ENCODE results near the gene ATF7.
"Not testable (repeated sequence)": the region's sequence is repeated elsewhere in the genome, so short reads cannot be mapped to it uniquely, and the experiment has no call there.

Gene ATF7

GRCh38 chr12:53564941-53565340, 61.2 kb downstream of the ATF7 start:
- no peak for DNase-seq (ENCODE audit: low read depth)

DNA sequence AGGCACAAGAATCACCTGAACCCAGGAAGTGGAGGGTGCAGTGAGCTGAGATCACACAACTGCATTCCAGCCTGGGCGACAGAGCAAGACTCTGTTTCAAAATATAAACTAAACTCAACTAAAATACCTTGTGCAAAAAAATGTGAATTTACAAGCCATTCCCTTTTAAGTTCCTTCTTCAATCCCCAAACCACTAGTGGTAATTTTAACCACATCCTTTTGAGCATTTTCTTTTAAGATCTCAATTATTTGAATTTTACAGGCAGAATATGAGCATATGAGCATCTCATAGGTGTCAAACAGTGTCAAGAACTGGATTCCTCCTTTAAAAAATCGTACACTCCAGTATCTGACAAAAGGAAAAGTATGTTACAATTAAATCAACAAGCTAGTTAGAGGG, 61.9 kb downstream of the ATF7 start:
- DNase-seq (ENCODE audit: low read depth): no peak

- no peak for DNase-seq (ENCODE audit: low read depth)
Observed at GRCh38 chr12:53563452-53564028, 62.6 kb downstream of the ATF7 start.

- DNase-seq (ENCODE audit: low read depth): no peak
Observed at GRCh38 chr12:53561590-53561953, 64.6 kb downstream of the ATF7 start.

GRCh38 chr12:53560912-53561589, 65.1 kb downstream of the ATF7 start:
- no peak for DNase-seq (ENCODE audit: low read depth)

GRCh38 chr12:53560351-53560750, 65.8 kb downstream of the ATF7 start:
- DNase-seq (ENCODE audit: low read depth): no peak

DNA sequence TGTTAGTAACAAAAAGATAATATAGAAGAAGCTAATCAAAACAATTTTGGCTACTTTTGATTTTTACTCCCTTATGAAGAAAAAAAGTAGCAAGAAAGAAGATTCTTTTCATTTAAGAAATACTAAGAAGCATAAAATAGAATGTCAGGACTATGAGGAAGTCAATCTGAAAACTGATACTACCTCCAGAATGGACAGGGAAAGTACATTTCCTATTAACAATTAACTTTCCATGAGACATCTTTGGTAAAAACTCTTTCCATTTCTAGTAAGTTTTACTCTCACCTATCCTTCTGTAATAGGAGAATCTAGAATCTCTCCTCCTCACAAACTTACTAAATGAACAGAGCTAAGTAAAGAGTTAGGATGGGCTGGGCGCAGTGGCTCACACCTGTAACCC, 67.6 kb downstream of the ATF7 start:
- DNase-seq (ENCODE audit: low read depth): no peak

DNA sequence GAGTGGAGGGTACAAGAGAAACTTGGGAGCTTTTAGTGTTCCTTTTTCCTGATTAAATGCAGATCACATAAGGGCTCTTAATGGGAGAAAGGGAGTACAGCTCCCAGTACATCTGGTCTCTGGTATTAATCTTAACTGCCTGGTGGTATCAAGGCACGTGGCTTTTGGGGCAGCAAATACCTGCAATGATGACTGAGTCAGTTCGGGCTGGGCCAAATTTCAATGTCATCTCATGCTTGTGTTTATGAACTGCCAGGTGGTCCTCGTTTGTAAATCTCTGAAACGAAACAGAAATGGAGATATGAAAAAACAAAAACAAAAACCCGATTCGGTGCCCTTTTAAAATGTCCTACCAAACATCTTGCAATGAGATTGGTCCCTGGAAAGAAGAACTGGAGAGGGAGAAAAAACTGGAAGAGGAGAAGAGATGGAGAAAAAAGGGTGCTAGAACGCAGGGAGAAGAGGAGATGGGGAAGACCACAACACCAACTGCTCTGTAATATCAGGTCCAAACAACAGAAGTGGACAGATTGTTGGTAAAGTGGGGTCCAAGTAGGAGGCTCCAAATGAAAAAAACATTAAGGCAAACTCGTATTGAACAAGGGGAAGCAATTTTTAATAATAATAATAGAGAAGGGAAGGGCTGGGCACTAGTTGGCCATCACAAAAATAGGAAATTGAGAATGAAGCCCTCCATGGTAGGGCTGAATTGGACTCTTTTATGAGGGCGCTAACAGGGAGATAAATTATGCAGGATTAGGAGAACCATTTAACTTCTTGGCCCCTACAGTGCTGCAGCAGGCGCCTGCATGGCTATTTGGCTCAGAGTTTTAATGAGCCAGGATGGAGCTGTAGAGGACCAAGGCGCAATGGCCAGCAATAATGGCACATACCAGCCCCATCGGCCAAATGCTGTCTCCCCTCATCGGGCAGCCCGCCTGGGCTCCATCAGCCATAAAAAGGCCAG, 73.5 kb downstream of the ATF7 start:
- DNase-seq (ENCODE audit: low read depth): no peak

DNA sequence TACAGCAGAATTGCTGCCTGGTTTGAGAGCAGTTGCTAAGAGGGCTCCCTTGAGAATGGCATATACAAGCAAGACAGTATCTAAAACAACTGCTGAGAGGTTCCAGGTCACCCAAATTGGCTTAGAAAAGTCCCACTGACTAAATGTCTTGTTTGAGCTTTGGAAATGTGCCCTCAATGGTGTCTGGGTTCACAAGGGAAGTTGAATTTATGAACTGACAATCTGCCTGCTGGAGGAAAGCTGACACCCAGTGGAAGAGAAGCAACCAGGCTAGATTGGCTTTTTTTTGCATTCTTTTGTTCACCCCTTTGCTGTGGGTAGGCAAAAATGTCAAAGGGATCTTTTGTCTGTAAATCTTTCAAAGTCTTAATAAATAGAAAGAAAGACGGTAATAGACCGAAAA, 74.3 kb downstream of the ATF7 start:
- DNase-seq (ENCODE audit: low read depth): no peak

GRCh38 chr12:53550595-53550994, 75.6 kb downstream of the ATF7 start:
- DNase-seq (ENCODE audit: low read depth): no peak

DNA sequence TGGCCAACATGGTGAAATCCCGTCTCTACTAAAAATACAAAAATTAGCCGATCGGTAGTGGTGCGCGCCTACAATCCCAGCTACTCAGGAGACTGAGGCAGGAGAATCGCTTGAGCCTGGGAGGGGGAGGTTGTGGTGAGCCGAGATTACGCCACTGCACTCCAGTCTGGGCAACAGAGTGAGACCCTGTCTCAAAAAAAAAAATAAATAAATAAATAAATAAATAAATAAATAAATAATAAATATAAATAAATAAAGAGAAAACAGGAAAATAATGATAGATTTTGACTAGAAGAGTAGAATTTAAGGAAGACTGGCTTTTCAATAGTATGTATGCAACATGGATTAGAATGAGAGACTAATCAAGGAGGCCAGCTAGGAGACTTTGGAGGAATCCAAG, 76.1 kb downstream of the ATF7 start:
- not testable (repeated sequence) for DNase-seq (ENCODE audit: low read depth)

DNA sequence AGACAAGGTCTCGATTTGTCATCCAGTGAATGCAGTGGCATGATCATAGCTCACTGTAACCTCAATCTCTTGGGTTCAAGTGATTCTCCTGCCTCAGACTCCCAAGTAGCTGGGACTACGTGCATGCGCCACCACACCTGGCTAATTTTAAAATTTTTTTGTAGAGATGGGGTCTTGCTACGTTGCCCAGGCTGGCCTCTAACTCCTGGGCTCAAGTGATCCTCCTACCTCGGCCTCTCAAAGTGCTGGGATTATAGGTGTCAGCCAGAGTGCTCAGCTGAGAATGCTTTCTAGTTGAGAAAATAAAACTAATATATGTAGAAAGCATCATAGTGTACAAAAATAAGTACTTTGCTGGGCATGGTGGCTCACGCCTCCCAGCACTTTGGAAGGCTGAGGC, 77.8 kb downstream of the ATF7 start:
- not testable (repeated sequence) for DNase-seq (ENCODE audit: low read depth)

GRCh38 chr12:53543539-53543938, 82.6 kb downstream of the ATF7 start:
- peak; percentile 4 for DNase-seq (ENCODE audit: low read depth)

DNA sequence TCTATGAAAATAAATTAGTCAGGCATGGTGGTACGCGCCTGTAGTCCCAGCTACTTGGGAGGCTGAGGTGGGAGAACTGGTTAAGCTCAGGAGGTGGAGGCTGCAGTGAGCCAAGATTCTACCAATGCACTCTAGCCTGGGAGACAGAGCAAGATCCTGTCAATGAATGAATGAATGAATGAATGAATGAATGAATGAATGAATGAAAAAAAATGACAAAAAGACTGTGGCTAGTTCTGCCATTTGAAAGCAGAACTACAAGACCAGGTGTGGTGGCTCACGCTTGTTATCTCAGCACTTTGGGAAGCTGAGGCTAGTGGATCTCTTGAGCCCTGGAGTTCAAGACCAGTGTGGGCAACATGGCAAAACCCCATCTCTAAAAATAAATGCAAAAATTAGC, 86.7 kb downstream of the ATF7 start:
- DNase-seq (ENCODE audit: low read depth): no peak

- DNase-seq (ENCODE audit: low read depth): no peak
Observed at GRCh38 chr12:53538209-53538689, 87.9 kb downstream of the ATF7 start.

DNA sequence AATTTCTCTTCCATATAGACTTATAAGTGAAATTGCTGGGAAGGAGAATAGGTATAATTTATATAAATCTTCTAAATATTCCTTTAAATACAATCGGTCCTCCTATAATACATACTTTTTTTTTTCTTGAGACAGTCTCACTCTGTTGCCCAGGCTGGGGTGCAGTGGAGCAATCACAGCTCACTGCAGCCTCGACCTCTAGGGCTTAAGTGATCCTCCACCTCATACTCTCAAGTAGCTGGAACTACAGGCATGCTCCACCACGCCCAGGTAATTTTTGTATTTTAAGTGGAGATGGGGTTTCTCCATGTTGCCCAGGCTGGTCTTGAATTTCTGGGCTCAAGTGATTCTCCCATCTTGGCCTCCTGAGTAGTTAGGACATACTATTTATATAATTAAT, 89.2 kb downstream of the ATF7 start:
- DNase-seq (ENCODE audit: low read depth): no peak

- no peak for DNase-seq (ENCODE audit: low read depth)
Observed at GRCh38 chr12:53533471-53533870, 92.7 kb downstream of the ATF7 start.

DNA sequence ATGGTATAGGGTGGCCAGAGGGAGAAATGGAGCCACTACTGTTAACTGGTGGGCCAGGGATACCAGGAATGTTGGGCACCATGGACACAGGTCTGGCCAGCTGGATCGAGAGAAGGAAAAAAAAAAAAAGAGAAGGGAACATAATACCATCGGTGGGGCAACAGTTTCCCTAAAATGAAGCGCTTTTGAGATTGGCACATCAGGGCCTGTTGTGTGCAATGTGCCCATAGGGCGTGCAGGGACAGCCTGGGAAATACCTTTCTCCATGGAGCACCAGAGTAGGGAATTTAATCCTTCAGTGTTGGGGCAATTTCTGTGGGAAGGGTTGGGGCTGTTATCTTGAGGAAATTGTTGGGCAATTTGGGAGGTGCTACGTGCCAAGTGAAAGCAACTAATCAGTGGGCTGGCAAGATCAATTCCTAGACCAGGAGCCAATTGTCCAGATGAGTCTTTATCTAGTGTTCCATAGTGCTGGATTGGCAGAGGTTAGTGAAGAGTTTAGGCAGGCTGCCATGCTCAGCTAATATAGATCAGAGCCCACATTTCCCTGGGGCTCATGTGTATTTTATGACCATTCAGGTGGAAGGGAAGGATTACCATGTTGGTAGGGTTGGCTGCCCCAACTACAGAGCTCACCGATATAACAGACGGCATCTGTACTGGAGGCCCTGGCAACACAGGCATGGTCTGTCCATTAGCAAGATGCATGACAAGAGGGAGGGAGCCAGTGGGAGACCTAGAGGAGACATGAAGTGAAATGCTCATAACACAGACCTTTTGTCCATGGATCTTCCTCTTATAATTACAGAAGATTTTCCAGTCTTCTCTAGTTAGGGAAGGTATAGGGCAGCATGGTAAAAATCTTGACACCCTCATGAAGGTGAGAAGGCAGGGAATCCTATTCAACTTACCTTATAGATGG, 93.4 kb downstream of the ATF7 start:
- no peak for DNase-seq (ENCODE audit: low read depth)

DNA sequence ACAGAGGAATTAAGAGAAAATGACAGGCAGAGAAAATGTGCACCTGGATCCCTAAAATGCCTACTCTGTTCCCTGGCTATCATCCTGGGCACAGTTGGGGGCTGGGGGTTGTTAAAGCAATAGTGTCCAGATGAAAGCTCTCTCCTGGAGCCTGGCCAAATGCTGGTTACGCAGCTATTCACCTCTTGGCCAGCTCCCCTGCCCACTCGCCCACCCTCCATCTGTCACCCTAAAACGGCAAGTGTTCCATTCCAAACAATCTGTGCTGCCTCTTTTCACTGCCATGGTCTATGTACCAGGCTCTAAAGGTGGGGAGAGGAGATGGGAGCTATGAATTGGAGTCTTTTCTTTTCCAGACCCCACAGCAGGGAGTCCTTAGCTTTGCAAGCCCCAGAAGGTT, 94.2 kb downstream of the ATF7 start:
- DNase-seq (ENCODE audit: low read depth): no peak

- no peak for DNase-seq (ENCODE audit: low read depth)
Observed at GRCh38 chr12:53530920-53531319, 95.3 kb downstream of the ATF7 start.

GRCh38 chr12:53530061-53530460, 96.1 kb downstream of the ATF7 start:
- DNase-seq (ENCODE audit: low read depth): no peak

GRCh38 chr12:53524476-53524875, 101.7 kb downstream of the ATF7 start:
- no peak for DNase-seq (ENCODE audit: low read depth)
